ENCODE measurements around the gene MYLK3.

DNA sequence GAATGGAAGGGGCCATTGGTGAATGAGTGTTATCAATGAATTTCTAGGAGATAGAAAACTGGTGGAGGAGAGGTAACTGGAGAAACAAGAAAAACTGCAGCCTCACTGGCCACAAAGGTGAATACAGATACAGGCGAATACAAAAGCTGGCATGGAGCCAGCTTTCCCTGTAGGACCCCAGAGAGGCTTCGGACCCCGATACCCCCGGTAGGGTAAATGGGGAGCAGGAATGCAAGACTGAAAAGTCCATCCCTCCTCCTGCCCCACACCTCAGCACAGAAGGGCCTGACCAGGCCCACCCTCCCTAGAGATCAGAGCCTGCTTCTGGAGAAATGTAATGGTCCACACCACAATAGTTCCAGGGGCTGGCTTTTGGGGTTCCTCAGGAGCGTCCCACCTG, 4.9 kb upstream of the MYLK3 start:
- TF ChIP-seq, protein P1, sequence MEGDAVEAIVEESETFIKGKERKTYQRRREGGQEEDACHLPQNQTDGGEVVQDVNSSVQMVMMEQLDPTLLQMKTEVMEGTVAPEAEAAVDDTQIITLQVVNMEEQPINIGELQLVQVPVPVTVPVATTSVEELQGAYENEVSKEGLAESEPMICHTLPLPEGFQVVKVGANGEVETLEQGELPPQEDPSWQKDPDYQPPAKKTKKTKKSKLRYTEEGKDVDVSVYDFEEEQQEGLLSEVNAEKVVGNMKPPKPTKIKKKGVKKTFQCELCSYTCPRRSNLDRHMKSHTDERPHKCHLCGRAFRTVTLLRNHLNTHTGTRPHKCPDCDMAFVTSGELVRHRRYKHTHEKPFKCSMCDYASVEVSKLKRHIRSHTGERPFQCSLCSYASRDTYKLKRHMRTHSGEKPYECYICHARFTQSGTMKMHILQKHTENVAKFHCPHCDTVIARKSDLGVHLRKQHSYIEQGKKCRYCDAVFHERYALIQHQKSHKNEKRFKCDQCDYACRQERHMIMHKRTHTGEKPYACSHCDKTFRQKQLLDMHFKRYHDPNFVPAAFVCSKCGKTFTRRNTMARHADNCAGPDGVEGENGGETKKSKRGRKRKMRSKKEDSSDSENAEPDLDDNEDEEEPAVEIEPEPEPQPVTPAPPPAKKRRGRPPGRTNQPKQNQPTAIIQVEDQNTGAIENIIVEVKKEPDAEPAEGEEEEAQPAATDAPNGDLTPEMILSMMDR (IDR thresholded peaks at IDR 0.05): no peak
- TF ChIP-seq POLR2A (IDR thresholded peaks at IDR 0.05) (no peak), POLR2AphosphoS5 (IDR thresholded peaks at IDR 0.05; ENCODE audit: insufficient read depth in 1 of 2, low read depth in 1 of 2) (no peak)

Measured in vagina (tissue), 2 donors.